Smooth muscle cell (in vitro differentiated cells): ENCODE results near the gene DTD1. TPM values are rescaled to one million over a fixed set of nuclear protein-coding genes. Genes with fewer than 3 reads are reported as not detected.

Experiments used
- DNase-seq: peaks from one replicate; lab custom pipeline; 2025; ENCODE audit not compliant: unreplicated experiment; lab: John Stamatoyannopoulos, UW
- H2AFZ ChIP-seq: fragments of 200-600 bp; sonication (generic); 2 replicates; pipeline ENCODE4 v1.6.0; 2016; ENCODE audit warnings: antibody characterized with exemption, low read depth, mild to moderate bottlenecking
- H3F3A ChIP-seq: fragments of 200-600 bp; sonication (generic); 2 replicates; pipeline ENCODE4 v1.6.0; 2017; ENCODE audit warnings: antibody characterized with exemption, low read depth
- H3K27ac ChIP-seq: fragments of 200-600 bp; sonication (generic); 2 replicates; pipeline ENCODE4 v1.5.1; 2016; ENCODE audit warnings: low read depth, mild to moderate bottlenecking
- H3K27me3 ChIP-seq: fragments of 200-600 bp; sonication (generic); 2 replicates; pipeline ENCODE4 v1.6.1; 2016; ENCODE audit warnings: low read depth, mild to moderate bottlenecking
- H3K36me3 ChIP-seq: fragments of 200-600 bp; sonication (generic); 2 replicates; pipeline ENCODE4 v1.5.1; 2016; ENCODE audit warnings: low read depth
- H3K4me1 ChIP-seq: fragments of 200-600 bp; sonication (generic); 2 replicates; pipeline ENCODE4 v1.5.1; 2016; ENCODE audit warnings: low read depth
- H3K4me2 ChIP-seq: fragments of 200-600 bp; sonication (generic); 2 replicates; pipeline ENCODE4 v1.6.0; 2016; ENCODE audit warnings: mild to moderate bottlenecking
- H3K4me3 ChIP-seq: fragments of 200-600 bp; sonication (generic); 2 replicates; pipeline ENCODE4 v1.5.1; 2016; ENCODE audit warnings: mild to moderate bottlenecking
- H3K79me2 ChIP-seq: fragments of 200-600 bp; sonication (generic); 2 replicates; pipeline ENCODE4 v1.6.0; 2016; ENCODE audit warnings: low read depth, mild to moderate bottlenecking
- H3K9ac ChIP-seq: fragments of 200-600 bp; sonication (generic); 2 replicates; pipeline ENCODE4 v1.6.0; 2016; ENCODE audit warnings: low read depth
- H3K9me3 ChIP-seq: fragments of 200-600 bp; sonication (generic); replicated peaks from 2 replicates; pipeline ENCODE4 v1.5.1; 2016; ENCODE audit warnings: low read depth
- H4K20me1 ChIP-seq: fragments of 200-600 bp; sonication (generic); 2 replicates; pipeline ENCODE4 v1.6.0; 2016; ENCODE audit warnings: low read depth
- CTCF ChIP-seq: fragments of 200-600 bp; sonication (generic); IDR thresholded peaks from 2 replicates; pipeline ENCODE4 v1.5.1; 2017; ENCODE audit warnings: borderline replicate concordance, mild to moderate bottlenecking, antibody characterized with exemption; ENCODE audit not compliant: insufficient read depth, poor library complexity, severe bottlenecking
- WGBS: methylation state at CpG from one replicate; pipeline ENCODE4 v1.1.7; 2016; ENCODE audit warnings: low lambda C conversion rate; 5-methylcytosine and 5-hydroxymethylcytosine counted together
- polyA plus RNA-seq: library from polyadenylated mRNA; unstranded; fragments of >200 nt; fragmentation: Nextera tagmentation; extraction: Ambion mirVana; gene quantifications from 2 replicates; pipeline ENCODE4 v1.2.1, GENCODE V29; 2016
- total RNA-seq: library from RNA; depleted of rRNA; stranded (reverse); fragments of >200 nt; gene quantifications from 2 replicates; pipeline ENCODE4 v1.2.3, GENCODE V29; 2014

Gene DTD1
- total and polyA plus RNA-seq, 2 experiments from 2014 or later = 23.9 to 26.9 TPM

DNA sequence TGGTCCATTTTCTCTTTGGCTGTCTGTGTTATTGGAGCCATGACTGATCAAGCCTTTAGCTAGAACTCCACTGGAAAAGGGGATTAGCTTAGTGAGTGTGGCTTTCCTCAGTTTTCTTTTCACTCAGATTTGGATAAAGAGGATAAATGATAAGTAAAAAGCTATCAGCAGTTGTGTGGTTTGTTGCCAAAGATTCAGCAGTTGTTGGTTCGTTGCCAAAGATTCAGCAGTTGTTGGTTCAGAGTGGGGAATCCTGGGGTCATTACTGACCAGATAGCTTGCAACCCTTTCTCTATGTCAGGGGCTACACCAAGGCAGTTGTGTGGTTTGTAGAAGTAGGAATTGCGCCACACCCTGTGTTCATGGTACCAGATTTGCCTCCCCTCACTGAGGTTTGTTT, 118.1 kb downstream of the DTD1 start:
- Histone ChIP-seq H3K36me3 (no peaks in the 10 kb centered on the region), H3K9ac (peak overlapping the region; percentile 10), H3K79me2 (no peaks in the 10 kb centered on the region), H3K4me1 (peaks cover 7% of the 10 kb centered on the region), H3K27me3 (no peaks in the 10 kb centered on the region), H3K4me2 (peak overlapping the region; percentile 38), H3K9me3 (no peaks in the 10 kb centered on the region), H3F3A (peaks cover 7% of the 10 kb centered on the region), H4K20me1 (no peaks in the 10 kb centered on the region), H3K27ac (peak overlapping the region; percentile 85), H3K4me3 (no peak overlapping the region), H2AFZ (no peak overlapping the region)
- WGBS = 62% methylated on average over 2 of the region's 2 CpGs
- DNase-seq = no peak
- TF ChIP-seq CTCF = no peak

DNA sequence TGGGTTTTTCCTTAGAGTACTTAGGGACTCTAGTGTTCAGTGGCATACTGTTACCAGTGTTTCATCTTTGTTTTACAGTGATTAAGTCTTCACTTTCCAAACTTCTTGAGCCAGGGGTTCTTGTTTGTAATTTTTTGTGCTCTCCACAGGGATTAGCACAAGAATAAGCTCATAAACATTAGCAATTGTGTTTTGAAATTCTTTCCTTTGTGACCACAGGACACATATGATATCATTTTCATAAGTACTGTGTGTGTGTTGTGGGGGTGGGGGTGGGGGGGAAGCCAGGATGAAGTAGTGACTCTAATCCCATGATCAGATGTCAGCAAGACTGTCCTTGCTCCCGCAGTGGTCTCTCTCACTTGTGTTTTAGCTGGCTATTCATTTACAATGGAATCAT, 124.3 kb downstream of the DTD1 start:
- H3F3A ChIP-seq = no peaks in the 10 kb centered on the region
- WGBS = 100% methylated on average over 1 of the region's 1 CpG
- TF ChIP-seq CTCF = no peak
- no peak overlapping the region for H3K4me2 ChIP-seq
- H3K79me2 ChIP-seq = no peaks in the 10 kb centered on the region
- no peak overlapping the region for H3K4me3 ChIP-seq
- no peak overlapping the region for H3K27ac ChIP-seq
- no peaks in the 10 kb centered on the region for H3K27me3 ChIP-seq
- H3K4me1 ChIP-seq = no peaks in the 10 kb centered on the region
- no peak overlapping the region for H3K9ac ChIP-seq
- no peaks in the 10 kb centered on the region for H3K36me3 ChIP-seq
- no peaks in the 10 kb centered on the region for H3K9me3 ChIP-seq
- H4K20me1 ChIP-seq = no peaks in the 10 kb centered on the region
- H2AFZ ChIP-seq = no peak overlapping the region
- DNase-seq = no peak

- DNase-seq = no peak
- Histone ChIP-seq H3K27ac (no peak overlapping the region), H3F3A (no peaks in the 10 kb centered on the region), H2AFZ (no peak overlapping the region), H3K4me1 (no peaks in the 10 kb centered on the region), H3K27me3 (no peaks in the 10 kb centered on the region), H3K4me2 (no peak overlapping the region), H3K4me3 (no peak overlapping the region), H3K9me3 (no peaks in the 10 kb centered on the region), H3K79me2 (no peaks in the 10 kb centered on the region), H4K20me1 (no peaks in the 10 kb centered on the region), H3K9ac (no peak overlapping the region), H3K36me3 (no peaks in the 10 kb centered on the region)
- no peak for TF ChIP-seq CTCF
- WGBS = 49% methylated on average over 3 of the region's 3 CpGs
Measured at GRCh38 chr20:18712882-18713281, 125.0 kb downstream of the DTD1 start.

DNA sequence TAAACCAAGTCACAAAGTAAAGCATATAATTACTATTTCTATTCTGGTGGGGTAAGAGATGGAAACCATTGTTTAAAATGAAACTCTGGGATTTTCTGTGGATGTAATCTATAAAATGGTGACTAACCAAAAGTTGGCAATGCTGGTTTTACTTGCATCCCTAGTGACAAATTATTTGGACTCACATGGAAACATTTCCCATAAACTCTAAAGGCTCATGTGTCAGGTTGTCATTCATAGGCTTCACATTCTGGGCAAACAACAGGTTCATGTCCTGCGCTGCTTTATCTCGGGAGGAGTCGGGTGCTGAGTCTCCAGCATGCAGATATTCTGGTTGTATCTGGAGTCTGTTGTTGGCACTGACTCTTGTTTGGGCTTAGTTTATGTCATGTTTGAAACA, 127.7 kb downstream of the DTD1 start:
- no peak overlapping the region for H3K27ac ChIP-seq
- H3K9me3 ChIP-seq = no peaks in the 10 kb centered on the region
- no peaks in the 10 kb centered on the region for H3F3A ChIP-seq
- DNase-seq = no peak
- no peaks in the 10 kb centered on the region for H3K36me3 ChIP-seq
- no peak overlapping the region for H2AFZ ChIP-seq
- no peak overlapping the region for H3K9ac ChIP-seq
- no peaks in the 10 kb centered on the region for H3K4me1 ChIP-seq
- H4K20me1 ChIP-seq = no peaks in the 10 kb centered on the region
- no peak overlapping the region for H3K4me3 ChIP-seq
- 87% methylated on average over 3 of the region's 3 CpGs for WGBS
- H3K27me3 ChIP-seq = no peaks in the 10 kb centered on the region
- H3K79me2 ChIP-seq = no peaks in the 10 kb centered on the region
- TF ChIP-seq CTCF = no peak
- H3K4me2 ChIP-seq = no peak overlapping the region
